Stimulated activated CD4-positive, alpha-beta T cell treated with anti-CD3 and anti-CD28 coated beads, Interleukin-12 subunit alpha, Interleukin-12 subunit beta, amount 100 ng/mL, for 4 hours (primary cell): ENCODE data around the gene KRT20.
"Not testable (repeated sequence)": the region's sequence is repeated elsewhere in the genome, so short reads cannot be mapped to it uniquely, and the experiment has no call there.

Experiments used
- DNase-seq: peaks from one replicate; pipeline ENCODE4 v3.0.0-alpha.2; 2020

Gene KRT20

DNA sequence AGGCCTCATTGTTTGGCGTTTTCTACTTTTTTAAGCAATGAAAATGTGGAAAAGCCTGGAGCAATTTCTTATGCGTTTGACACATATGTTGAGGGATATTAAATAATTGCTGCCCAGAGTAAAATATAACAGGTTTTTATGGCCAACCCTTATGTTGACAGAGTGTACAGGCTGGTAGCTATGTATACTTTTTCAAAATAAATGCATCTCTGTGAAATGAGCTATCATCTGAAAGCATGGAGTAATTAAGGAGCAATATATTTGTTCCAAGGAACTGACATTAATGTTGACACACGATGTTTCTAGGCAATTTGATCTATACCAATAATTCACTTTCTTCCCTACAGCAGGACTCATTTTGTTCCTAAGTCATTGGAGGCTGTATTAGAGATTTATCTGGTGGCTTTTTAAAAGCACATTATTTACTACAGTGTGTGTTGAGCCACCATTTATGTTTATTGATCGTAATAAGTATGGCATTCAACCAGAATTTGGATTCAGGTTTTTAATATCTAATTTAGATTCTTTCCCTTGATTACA lies 11.9 kb upstream of the KRT20 start:
- DNase-seq = no peak

DNA sequence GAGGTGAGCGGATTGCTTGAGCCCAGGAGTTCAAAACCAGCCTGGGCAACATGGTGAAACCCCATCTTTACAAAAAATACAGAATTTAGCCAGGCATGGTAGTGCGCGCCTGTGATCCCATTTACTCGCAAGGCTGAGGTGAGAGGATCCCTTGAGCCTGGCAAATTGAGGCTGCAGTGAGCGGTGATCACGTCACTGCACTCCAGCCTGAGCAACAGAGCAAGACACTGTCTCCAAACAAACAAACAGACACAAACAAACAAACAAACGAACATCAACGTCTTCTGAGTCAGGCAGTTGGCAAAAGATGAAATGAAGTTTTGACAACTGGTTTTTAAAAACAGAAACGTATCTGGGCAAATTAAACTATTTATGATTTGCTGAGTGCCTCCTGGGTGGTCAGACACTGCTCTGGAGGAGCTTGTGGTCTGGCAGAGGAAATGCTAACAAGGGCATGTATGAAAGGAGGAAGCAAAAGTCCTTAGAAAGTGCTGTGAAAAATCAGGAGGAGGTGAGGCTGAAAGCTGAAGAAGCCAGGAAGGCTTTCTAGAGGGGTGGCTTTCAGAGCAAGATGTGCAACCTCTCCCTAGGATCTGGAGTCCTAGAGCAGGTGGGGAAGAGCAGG lies 10.2 kb upstream of the KRT20 start:
- no peak for DNase-seq

DNA sequence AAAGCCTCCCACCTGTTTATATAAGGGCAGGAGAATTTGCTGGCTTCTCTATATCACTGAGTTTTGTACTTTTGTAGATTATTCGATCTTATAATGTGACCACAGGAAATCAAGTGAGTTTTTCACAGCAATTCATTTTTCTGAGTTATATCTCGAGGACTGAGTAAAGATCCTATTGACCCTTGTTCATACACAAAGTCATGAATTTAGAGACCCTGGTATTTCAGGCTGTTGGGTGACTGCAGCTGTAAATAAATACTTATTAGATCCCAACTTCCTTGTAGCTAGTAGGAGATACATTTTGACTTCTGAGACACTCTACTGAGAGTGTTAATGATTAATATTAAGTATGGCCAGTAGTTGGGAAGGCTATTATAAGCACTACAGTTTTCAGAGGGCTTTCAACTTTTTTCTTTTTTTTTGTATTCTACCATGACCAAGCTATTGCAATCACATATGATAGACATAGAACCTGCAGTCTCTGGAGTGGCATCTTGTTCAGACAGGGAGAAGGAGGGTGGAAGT lies 3.2 kb upstream of the KRT20 start:
- no peak for DNase-seq

DNA sequence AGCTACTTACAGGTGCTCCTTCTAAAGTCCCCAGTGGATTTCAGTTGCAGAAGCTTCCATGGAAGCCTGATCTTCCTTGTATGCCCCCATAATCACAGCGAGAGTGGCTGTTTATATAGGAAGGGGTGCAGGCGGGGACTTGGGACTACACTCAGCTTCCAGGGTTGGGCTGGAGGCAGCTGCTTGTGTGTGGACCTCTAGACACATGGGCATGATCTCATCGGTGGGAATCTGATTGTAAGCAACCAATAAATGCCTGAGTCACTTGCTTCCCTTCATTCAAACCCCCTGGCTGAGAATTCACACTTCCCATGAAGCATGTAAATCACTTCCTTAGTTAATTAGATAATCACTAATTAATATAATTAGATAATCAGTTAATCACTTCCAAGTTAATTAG lies 1.0 kb upstream of the KRT20 start:
- DNase-seq = no peak

DNA sequence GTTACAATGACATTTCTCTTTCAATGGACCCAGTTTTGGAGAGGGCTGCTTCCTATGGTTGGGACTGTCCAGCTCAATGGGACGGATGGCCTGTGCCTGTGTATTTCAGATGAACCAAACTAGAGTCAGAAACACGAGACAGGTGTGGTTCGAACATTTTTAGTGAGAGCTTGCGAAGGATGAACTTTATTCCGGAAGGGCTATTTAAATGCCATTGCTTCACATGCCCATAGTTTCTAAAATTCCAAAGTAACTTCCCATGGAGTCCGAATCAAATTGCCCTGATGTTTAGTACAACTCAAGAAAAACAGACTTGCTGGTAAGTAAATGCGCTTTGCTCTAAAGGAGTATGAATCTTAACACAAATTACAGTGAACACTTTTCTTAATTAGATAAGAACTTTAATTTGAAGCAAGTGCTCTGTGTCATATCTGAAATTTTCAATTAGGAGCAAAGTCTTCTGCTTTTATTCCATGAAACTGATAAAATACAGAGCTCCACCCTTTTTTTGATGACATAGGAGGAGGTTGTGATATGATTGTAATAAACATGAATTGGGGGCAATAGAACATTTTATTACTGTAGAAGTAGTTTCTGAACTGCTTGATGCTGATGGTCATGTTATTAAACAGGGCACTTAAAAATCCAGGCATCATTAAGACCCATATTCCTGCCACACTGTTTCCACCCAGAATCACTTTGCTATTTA lies 1.3 kb downstream of the KRT20 start:
- no peak for DNase-seq

DNA sequence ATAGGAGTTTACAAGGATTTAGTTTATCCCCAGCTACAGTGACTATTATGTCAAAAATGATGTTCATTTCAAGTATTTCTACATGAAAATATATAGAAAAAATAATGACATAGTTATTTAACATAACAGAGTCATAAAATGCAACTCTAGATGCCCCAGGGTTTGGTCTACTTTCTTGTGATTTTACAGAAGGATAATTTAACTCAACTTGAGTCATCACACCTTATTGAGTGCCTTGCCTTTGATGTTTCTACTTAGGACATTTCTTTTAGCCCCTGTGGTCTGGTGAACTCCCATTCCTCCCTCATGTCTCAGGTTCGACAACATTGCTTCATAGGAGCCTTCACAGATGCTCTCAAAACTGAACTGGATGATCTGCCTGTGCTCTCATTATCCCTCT lies 2.0 kb downstream of the KRT20 start:
- no peak for DNase-seq

DNA sequence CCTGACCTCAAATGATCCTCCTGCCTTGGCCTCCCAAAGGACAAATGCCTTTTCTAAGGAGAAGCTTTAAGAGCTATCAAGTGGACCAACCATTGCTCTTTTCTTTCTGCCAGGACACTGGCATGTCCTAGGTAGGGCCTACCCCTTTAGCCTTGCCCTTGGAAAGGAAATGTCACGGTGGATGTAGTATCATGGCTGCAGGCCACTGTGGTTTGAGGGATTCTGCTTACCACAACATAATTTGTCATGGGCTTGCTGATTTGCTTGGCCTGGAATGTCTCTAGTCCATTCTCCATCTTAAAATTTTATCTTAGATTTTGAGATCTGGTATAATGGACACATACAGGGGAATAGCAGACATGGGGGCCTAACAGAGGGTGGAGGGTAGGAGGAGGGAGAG lies 6.0 kb downstream of the KRT20 start:
- no peak for DNase-seq

DNA sequence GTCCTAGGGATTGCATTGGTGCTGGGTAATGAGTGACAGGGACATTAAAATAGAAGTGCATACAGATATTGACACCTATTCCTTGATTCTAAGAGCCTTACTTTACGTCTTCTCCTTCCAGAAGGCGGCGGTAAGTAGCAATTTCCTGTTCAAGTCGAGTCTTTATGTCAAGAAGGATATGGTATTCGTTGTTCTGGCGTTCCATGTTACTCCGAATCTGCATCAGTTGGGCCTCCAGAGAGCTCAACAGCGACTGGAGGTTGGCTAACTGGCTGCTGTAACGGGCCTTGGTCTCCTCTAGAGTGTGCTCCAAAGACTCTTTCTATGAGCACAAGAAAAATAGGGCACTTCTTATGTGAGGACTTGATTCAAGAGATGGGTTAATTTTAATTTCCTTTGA lies 7.0 kb downstream of the KRT20 start:
- no peak for DNase-seq

DNA sequence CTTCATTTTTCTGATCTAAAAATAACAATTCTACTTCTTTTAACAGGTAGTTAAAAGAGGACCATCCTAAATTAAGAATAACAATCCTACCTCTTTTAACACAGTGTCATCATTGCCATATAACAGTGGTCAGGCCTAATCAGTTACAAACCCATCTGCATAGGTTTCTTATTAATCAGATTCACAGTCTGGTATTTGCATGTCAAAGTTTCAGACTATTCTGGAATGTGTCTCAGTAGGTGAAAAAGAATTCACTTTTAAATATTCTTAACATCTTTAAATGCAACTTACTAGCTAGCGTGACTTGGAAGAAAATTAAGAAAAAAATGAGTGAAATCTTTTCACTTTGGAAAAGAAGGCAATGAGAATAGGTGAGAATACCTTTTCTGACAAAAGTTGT lies 11.2 kb downstream of the KRT20 start:
- DNase-seq = no peak

DNA sequence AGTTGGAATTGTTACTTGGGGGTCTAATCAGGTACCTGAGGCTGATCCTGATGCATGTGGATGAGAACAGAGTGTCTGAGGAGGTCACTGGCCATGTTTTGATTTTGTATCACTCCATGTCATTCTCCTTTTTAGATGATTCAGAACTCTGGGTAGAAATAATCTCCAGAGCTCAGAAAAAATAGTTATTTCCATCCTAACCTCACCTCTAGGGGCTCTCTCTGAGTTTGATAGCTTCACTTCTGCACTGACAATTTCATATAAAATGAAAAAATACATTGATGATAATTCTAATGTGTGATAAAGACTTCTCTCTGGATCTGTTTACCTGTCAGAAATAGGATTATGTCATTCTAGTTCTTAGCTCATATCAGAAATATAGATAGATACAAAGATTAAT lies 11.8 kb downstream of the KRT20 start:
- no peak for DNase-seq

DNA sequence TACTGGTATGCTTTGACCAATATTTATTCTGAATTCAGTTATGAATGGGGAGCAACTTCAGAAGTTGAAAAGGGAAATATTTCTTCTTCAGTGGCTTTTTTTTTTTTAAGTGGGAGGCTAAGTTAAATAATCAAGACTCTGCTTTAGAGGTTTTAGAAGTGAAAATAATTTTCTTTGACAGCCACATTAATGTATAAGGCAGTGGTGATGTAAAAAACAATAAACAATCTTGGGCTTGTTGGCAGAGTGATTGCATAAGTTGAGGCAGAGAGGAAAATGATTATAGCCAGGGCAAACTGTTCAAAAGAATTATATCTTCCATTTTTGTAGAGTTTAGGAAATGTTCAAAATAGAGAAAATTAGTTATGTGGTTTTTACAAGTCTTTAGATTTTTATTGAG lies 12.6 kb downstream of the KRT20 start:
- DNase-seq = no peak

DNA sequence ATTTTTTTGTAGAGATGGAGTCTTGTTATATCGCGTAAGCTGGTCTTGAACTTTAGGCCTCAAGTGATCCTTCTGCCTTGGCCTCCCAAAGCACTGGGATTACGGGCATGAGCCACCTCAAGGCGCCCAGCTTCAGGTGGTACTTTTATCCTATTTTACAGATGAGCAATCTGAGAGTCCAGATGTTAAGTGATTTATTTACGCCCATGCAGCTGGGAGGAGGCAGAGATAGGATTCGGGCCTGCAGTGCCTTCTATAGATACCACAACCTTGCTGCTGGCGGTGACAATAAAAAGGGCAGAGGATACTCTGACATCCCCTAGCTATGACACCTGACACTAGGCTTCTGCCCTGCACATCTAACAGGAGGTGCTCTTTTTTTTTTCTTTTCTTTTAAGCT lies 13.7 kb downstream of the KRT20 start:
- DNase-seq = no peak

DNA sequence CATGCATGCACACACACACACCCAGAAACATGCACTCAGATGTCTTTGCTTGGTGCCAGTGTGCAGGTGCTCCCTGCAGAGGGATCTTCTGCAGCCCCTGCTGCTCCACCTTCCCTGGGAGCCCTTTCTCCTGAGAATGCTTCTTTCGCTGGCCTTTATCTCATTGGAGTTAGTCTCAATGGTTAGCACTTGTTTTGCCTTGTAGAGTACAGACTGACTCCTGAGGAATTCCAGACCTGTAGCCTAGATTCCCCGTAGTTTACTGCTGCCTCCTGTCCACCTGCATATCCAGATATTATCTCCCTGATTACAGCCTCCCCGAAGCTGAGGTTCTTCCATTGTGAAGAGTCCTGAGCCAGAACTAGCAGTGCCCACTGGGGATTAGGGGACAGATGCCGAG lies 14.9 kb downstream of the KRT20 start:
- DNase-seq = no peak

DNA sequence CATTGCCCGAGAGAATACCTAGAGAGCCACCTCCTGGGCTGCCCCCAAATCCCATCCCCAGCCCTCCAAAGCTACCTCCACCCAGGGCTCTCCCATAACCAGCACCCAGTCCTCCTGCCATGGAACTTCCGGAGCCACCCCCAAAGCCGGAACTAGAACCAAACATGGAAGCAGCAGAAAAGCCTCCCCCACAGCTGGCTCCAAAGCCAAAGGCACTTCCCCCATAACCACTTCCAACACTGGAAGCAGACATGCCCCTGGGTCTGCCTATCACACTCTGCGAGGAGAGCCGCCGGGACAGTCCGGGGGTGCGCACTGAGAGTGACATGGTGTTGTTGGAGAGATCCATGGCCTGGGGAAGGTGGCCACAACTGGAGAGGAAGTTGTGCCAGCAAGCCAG lies 18.2 kb downstream of the KRT20 start, which contains the start of gene KRT12:
Gene KRT12 (minus strand): TSS at position 386 of the 400 bp plus-strand sequence. CDS start 37 bp downstream, at position 349.
- no peak for DNase-seq

DNA sequence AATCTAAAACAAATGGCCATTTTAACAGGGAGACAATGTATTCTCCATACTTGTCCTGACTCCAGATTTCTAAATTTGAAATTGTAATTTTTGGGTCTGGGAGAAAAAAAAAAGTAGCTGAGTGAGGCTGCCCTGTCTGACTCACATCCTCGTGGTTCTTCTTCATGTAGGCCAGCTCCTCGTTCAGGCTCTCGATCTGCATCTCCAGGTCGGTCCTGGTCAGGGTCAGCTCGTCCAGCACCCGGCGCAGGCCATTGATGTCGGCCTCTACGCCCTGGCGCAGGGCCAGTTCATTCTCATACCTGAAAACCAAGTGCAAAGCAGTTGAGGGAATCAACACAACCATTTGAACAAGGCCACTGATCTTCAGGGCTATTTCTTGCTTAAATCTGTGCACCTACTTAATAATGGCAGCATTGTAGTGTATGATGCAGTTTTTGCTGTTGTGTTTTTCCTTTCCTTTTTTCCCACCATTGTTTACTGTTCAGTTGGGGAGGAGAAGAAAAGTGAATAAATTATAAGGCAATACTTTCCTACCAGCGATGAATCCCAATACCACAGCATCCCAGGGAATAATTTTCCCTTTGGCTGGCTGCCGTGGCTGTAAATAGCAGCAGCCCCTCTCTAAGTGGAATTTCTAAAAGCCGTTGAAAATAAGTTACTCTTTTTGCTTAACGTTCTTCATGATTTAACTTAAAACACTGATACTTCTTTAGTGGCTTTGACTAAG lies 20.2 kb downstream of the KRT20 start:
- no peak for DNase-seq

DNA sequence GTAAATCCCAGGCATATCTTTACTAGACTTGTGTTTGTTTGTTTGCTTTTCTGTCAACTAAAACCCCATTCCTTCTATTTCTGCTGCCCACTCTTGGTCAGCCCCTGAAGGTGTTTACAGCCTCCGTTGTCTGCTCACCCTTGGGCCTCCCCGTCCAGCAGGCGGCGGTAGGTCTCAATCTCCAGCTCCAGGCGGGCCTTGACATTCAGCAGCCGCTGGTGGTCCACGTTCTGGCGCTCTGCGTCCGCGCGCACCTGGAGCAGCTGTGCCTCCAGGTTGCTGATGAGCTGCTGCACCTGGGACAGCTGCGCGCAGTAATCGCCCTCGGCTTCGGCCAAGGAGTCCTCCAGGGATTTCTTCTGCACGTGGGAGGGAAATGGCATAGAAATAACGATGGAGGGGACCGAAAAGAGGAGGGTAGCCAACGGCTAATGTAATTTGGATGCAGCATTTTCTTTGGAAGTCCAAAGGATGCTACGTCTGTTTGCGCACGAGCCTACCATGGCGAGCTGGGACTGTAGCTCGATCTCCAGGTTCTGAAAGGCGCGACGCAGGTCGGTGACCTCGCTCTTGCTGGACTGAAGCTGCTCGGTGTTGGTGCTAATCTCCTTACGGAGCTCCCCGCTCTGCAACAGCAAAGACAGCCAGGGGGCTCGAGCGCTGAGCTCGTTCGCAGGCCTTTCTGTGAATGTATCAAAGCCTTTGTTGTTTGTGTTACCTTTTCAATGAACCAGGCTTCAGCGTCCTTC lies 21.9 kb downstream of the KRT20 start:
- DNase-seq = peak; percentile 2

DNA sequence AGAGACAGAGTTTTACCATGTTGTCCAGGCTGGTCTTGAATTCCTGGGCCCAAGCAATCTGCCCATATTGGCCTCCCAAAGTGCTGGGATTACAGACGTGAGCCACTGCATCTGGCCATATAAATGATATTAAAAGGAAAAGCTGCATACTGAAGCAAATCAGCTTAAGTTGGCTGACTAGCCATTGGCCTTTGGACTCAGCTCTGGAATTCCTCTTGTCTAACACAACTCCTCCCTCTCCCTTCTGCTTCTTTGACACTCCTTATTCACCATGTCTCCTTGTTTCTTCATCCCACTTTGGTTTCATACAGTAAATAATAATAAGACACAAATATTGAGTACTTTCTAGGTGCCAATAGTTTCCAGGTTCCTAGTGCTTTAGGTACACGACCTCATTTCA lies 25.5 kb downstream of the KRT20 start:
- DNase-seq = no peak

DNA sequence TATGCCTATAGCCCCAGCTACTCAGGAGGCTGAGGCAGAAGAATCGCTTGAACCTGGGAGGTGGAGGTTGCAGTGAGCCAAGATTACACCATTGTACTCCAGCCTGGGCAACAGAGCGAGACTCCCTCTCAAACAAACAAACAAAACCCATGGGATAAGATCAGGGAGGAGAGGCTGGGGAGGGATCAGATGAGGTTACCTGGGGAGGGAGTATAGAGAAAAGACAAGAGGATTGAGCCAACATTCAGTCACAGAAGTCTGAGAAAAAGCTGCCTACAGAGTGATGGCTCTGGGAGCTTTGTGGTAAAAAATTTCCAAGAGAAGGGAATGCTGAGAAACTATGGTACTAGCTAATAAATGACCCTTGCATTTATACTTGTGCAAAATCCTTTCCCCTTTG lies 26.4 kb downstream of the KRT20 start:
- not testable (repeated sequence) for DNase-seq

DNA sequence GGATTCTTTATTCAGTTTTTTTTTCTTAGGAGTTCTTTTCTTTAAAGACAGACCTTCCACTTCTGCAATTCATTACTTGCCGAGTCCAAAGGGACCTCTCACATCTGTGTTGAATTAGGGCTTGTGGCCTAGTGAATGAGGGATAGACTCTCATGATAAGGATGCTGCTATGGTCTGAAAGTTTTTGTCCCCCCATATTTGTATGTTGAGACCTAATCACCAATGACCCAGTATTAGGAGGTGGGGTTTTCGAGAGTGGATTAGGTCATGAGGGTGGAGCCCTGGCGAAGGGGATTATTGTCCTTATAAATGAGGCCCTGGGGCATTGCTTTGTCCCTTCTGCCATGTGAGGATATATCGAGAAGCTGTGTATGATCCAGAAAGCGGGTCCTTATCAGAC lies 27.5 kb downstream of the KRT20 start:
- DNase-seq = no peak

DNA sequence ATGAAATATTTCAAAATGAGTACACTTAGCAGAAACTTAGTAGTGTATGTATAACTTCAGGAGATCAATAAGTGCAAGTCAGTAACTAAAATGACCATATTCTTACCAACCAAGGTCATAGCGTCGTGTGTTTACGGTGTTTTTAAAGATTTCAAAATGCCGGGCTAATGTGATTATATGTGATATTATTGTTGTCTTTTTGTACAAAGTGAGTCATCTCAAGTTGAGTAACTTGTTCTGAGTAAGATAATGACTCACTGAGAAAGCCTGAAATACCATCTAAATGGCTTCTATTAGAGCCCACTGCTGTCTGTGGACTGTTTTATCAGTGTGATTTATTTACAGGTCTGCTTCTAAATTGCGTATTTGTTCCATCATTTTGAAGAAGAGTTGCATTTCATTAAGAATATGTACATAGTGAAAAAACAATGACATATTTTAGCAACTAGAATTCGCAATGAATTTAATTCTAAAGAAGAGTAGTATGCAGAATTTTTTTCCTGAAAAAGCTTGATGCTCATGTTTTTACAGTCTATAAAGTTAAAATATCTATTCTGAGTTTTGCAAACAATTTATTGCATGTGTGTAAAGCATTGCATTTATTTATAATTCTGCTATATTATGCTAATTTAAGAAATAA lies 30.7 kb downstream of the KRT20 start:
- DNase-seq = no peak

DNA sequence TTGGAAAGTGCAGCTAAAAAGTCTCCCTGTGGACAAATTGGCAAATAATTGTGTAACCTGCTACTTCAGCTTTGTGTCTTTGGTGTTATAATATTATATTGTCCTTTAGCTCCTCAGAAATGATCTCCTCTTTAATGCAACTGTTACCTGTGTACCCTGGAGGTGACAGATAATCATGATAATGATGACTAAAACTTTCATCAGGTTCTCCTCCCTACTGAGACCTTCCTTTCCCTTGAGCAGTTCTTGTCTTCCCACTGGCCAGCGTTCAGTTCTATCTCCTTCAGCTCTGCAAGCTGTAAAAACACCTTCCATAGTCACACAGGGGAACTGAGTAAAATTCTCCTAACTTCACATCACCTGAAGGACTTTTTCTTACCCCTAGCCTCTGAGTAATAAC lies 32.7 kb downstream of the KRT20 start:
- DNase-seq = no peak

DNA sequence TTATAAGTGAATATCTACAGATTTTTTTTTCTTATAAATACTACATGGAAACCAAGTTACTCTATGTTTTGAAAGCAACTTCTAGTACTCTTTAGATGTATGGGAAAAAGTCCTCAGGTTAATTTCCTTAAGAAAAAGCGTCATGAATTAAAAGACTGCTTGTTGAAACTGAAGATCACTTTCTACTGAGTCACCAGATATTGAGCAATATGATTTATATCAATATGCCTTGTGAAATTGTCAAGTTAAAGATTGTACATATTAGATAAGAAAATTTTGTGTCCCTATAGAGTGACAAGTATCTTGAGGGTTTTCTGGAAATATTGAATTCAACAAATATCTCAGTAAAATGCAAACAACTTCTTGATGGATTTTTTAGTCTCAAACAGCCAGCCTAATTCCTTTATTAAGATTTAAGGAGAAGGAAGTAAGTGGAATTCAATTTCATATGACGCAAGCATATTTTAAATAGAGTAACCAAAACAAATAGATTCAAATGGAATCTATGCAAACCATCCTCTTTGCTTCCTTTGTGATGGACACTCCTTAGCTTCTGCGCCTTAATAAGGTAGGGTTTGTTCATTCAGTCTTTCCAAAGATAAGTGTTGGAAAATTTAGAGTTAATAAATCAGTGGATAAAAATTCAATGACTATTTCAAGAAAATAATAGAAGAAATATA lies 34.6 kb downstream of the KRT20 start:
- no peak for DNase-seq
